HepG2 (cell line): Measurements from ENCODE around the gene GNG3. TPM values are rescaled to one million over a fixed set of nuclear protein-coding genes. Genes with fewer than 3 reads are reported as not detected.
A peak's percentile ranks its signal among the peaks of the same experiment; 100 is the strongest.

ENCODE experiments used
- CBX2 ChIP-seq, 2 experiments: fragments of 200-600 bp in 1 of 2; sonication (generic); formaldehyde crosslinking in 1 of 2; IDR thresholded peaks; 2 replicates each; pipeline versions ENCODE4 v1.7.0 to v1.8.1; 2018 to 2022; ENCODE audit warnings: low read depth in 2 of 2, low read length in 1 of 2, mild to moderate bottlenecking in 1 of 2, missing genetic modification reagents in 1 of 2
- GMEB2 ChIP-seq: IDR thresholded peaks from 2 replicates; pipeline ENCODE4 v1.6.1; 2016; ENCODE audit warnings: missing biosample characterization, missing genetic modification reagents, low read depth
- HOXA3 ChIP-seq: sonication (generic); formaldehyde crosslinking; IDR thresholded peaks from 2 replicates; pipeline ENCODE4 v1.5.0; 2020; ENCODE audit warnings: missing genetic modification reagents
- KLF13 ChIP-seq: sonication (generic); formaldehyde crosslinking; IDR thresholded peaks from 2 replicates; pipeline ENCODE4 v1.4.0; 2020; ENCODE audit warnings: mild to moderate bottlenecking, missing genetic modification reagents
- NCOA2 ChIP-seq: sonication (generic); formaldehyde crosslinking; IDR thresholded peaks from 2 replicates; pipeline ENCODE4 v1.8.0; 2022; ENCODE audit warnings: inconsistent platforms
- PTBP1 ChIP-seq: fragments of 200-400 bp; formaldehyde crosslinking; IDR thresholded peaks from 2 replicates; pipeline ENCODE4 v1.6.1; 2018; ENCODE audit warnings: low read length, low read depth; ENCODE audit not compliant: poor library complexity, severe bottlenecking
- RAD21 ChIP-seq: fragments of 450-650 bp; formaldehyde crosslinking; IDR thresholded peaks from 2 replicates; pipeline ENCODE4 v1.5.0; 2020; ENCODE audit warnings: mild to moderate bottlenecking
- RBAK ChIP-seq: sonication (generic); formaldehyde crosslinking; IDR thresholded peaks from 2 replicates; pipeline ENCODE4 v1.5.1; 2020; ENCODE audit warnings: mild to moderate bottlenecking, missing genetic modification reagents
- SALL2 ChIP-seq: sonication (generic); formaldehyde crosslinking; IDR thresholded peaks from 2 replicates; pipeline ENCODE4 v1.8.1; 2023; ENCODE audit warnings: mild to moderate bottlenecking, missing genetic modification reagents, inconsistent platforms
- SP5 ChIP-seq: IDR thresholded peaks from 2 replicates; pipeline ENCODE4 v1.6.1; 2016; ENCODE audit warnings: low read depth, borderline replicate concordance
- SPEN ChIP-seq: sonication (generic); formaldehyde crosslinking; IDR thresholded peaks from 2 replicates; pipeline ENCODE4 v1.5.1; 2020; ENCODE audit warnings: low read depth, mild to moderate bottlenecking, missing genetic modification reagents
- TOPORS ChIP-seq: sonication (generic); formaldehyde crosslinking; IDR thresholded peaks from 2 replicates; pipeline ENCODE4 v1.8.0; 2023; ENCODE audit warnings: mild to moderate bottlenecking, missing genetic modification reagents
- UBTF ChIP-seq: sonication (generic); formaldehyde crosslinking; IDR thresholded peaks from 2 replicates; pipeline ENCODE4 v1.4.0; 2020; ENCODE audit warnings: mild to moderate bottlenecking, missing genetic modification reagents
- ZNF101 ChIP-seq: sonication (generic); formaldehyde crosslinking; IDR thresholded peaks from 2 replicates; pipeline ENCODE4 v1.4.0; 2020; ENCODE audit warnings: mild to moderate bottlenecking, low read depth, missing genetic modification reagents, borderline replicate concordance
- ZNF280D ChIP-seq: sonication (generic); formaldehyde crosslinking; IDR thresholded peaks from 2 replicates; pipeline ENCODE4 v1.5.1; 2020; ENCODE audit warnings: mild to moderate bottlenecking, missing genetic modification reagents
- ZNF337 ChIP-seq: sonication (generic); formaldehyde crosslinking; IDR thresholded peaks from 2 replicates; pipeline ENCODE4 v1.5.1; 2020; ENCODE audit warnings: missing genetic modification reagents, low read depth, mild to moderate bottlenecking, borderline replicate concordance
- ZNF552 ChIP-seq: sonication (generic); formaldehyde crosslinking; IDR thresholded peaks from 2 replicates; pipeline ENCODE4 v1.9.0; 2022; ENCODE audit warnings: missing genetic modification reagents, mild to moderate bottlenecking, borderline replicate concordance
- ZNF766 ChIP-seq: sonication (generic); formaldehyde crosslinking; IDR thresholded peaks from 2 replicates; pipeline ENCODE4 v1.5.0; 2020; ENCODE audit warnings: missing genetic modification reagents, borderline replicate concordance
- ZNF878 ChIP-seq: sonication (generic); formaldehyde crosslinking; IDR thresholded peaks from 2 replicates; pipeline ENCODE4 v1.8.1; 2023; ENCODE audit warnings: mild to moderate bottlenecking, missing genetic modification reagents, moderate library complexity
- ZNF883 ChIP-seq: sonication (generic); formaldehyde crosslinking; IDR thresholded peaks from 2 replicates; pipeline ENCODE4 v1.5.1; 2020; ENCODE audit warnings: mild to moderate bottlenecking, missing genetic modification reagents; ENCODE audit errors: not compliant biosample characterization
- polyA plus RNA-seq, 8 experiments: library from polyadenylated mRNA; depleted of rRNA in 3 of 8; stranded (reverse) in 7 of 8; unstranded in 1 of 8; fragments of >200 nt; fragmentation: Illumina TruSeq in 4 of 8; extraction: Trizol in 4 of 8; gene quantifications; 2 replicates each; pipeline versions ENCODE4 v1.2.1 to v1.2.3, GENCODE V29; 2011 to 2016; ENCODE audit warnings: low read depth in 4 of 8, missing spikeins in 1 of 8, mixed read lengths in 1 of 8; ENCODE audit not compliant: insufficient read depth in 1 of 8
- total RNA-seq, 5 experiments: library from RNA; depleted of rRNA; stranded (reverse); fragments of >200 nt; fragmentation: Illumina TruSeq; extraction: Trizol; gene quantifications; 2 replicates each; pipeline ENCODE4 v1.2.3, GENCODE V29; 2016; ENCODE audit warnings: low read depth in 1 of 5
- TF ChIP-seq, protein P1 (sequence below): sonication (generic); formaldehyde crosslinking; conservative IDR thresholded peaks from 2 replicates; pipeline ENCODE4 v1.8.1; 2023; ENCODE audit warnings: missing genetic modification reagents

The GNG3 gene
- total and polyA plus RNA-seq, 2 of the 13 experiments (the other 11 are each of a cell fraction or from before 2014, with no cell fraction given), result not detected

- TF ChIP-seq KLF13 (CRISPR knock-in tag) (no peak), GMEB2 (CRISPR knock-in tag) (peak; percentile 69), SP5 (peak; percentile 50; the same call in 1 of the 2 replicates), ZNF101 (CRISPR knock-in tag) (peak; percentile 89), ZNF337 (CRISPR knock-in tag) (no peak; the same call in 1 of the 2 replicates), RBAK (no peak), ZNF883 (CRISPR knock-in tag) (peak; percentile 57), ZNF552 (CRISPR knock-in tag) (no peak), SALL2 (CRISPR knock-in tag) (peak; percentile 99), RAD21 (CRISPR knock-in tag) (peak; percentile 53; the same call in 1 of the 2 replicates), TOPORS (peak; percentile 93), CBX2 (IDR thresholded peaks at IDR 0.05; ENCODE audit: low read depth, low read length) (no peak), CBX2 (CRISPR knock-in tag; IDR thresholded peaks at IDR 0.05; ENCODE audit: low read depth) (no peak), ZNF766 (peak; percentile 95), HOXA3 (peak; percentile 87), UBTF (CRISPR knock-in tag) (peak; percentile 51), SPEN (CRISPR knock-in tag) (peak; percentile 95), NCOA2 (CRISPR knock-in tag) (peak; percentile 59), ZNF878 (CRISPR knock-in tag) (no peak; the same call in 1 of the 2 replicates), PTBP1 (peak; percentile 89), ZNF280D (CRISPR knock-in tag) (0 out of 2 replicates have a peak, but pooled peaks have one; percentile 22)
- TF ChIP-seq, protein P1, sequence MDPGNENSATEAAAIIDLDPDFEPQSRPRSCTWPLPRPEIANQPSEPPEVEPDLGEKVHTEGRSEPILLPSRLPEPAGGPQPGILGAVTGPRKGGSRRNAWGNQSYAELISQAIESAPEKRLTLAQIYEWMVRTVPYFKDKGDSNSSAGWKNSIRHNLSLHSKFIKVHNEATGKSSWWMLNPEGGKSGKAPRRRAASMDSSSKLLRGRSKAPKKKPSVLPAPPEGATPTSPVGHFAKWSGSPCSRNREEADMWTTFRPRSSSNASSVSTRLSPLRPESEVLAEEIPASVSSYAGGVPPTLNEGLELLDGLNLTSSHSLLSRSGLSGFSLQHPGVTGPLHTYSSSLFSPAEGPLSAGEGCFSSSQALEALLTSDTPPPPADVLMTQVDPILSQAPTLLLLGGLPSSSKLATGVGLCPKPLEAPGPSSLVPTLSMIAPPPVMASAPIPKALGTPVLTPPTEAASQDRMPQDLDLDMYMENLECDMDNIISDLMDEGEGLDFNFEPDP (CRISPR knock-in tag), result no peak
These were observed 19.8 kb downstream of the GNG3 start, which contains the start of gene HNRNPUL2 (continued) for GRCh38 chr11:62727165-62727871.
